ENCODE measurements around the gene CHD2.

Gene CHD2

DNA sequence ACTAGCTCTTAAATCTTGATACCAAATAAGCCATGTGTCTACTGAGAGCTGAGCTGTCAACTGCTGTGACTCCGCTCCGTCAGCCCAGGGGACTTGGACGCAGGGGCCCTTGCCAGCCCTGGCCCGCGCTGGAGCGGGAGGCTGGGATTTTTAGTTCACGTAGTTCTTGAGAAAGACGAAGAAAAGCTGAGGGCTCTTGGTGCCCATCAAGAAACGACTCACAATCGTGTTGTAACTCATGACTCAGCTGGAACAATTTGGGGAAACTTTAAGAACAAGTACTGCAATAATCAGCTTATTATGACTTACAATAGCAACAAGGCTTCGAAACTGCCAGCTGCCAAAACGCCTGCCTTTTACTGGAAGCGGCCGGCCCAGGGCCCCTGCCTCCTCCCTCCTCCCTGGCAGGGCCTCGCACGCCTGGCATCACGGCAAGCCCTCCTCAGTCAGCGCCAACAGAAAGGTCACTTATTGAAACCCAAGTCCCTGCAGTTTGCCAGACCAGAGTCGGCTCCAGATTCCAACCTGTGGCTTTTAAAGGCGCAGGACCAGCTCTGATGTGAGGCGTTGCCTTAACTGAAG lies 128.6 kb downstream of the CHD2 start:
- H3K79me1 ChIP-seq (replicated peaks; ENCODE audit: low read length, poor library complexity, severe bottlenecking): peaks cover 20% of the 10 kb centered on the region
- no peaks in the 10 kb centered on the region for H3K27me3 ChIP-seq (ENCODE audit: control insufficient read depth in 1 of 2, insufficient read depth in 1 of 2, low read length in 2 of 2)
- H4K91ac ChIP-seq (ENCODE audit: low read length): no peak overlapping the region
- peaks cover 22% of the 10 kb centered on the region for H3K4me1 ChIP-seq (ENCODE audit: control insufficient read depth, insufficient read depth, low read depth, low read length)
- no peak overlapping the region for H2AFZ ChIP-seq (ENCODE audit: low read depth, low read length)
- H2BK12ac ChIP-seq (ENCODE audit: low read length in 2 of 2): no peak overlapping the region
- H2BK120ac ChIP-seq (ENCODE audit: low read depth, low read length): no peak overlapping the region
- no peak overlapping the region for H3K27ac ChIP-seq (ENCODE audit: low read length, poor library complexity, severe bottlenecking)
- no peak overlapping the region for H2BK5ac ChIP-seq (ENCODE audit: low read depth, low read length, poor library complexity, severe bottlenecking)
- peak overlapping the region; percentile 87 for H3K9ac ChIP-seq (ENCODE audit: low read length)
- no peak overlapping the region for H3K4me2 ChIP-seq (ENCODE audit: low read length, poor library complexity, severe bottlenecking)
- no peak overlapping the region for H2AK5ac ChIP-seq (ENCODE audit: low read length, severe bottlenecking)
- 81% methylated on average over 21 of the region's 21 CpGs for WGBS
- H3K9me3 ChIP-seq (ENCODE audit: control insufficient read depth, low read length): no peaks in the 10 kb centered on the region
- peak overlapping the region in 1 of 2 experiments; percentile 6 for H3K4ac ChIP-seq (ENCODE audit: low read depth in 1 of 2, low read length in 2 of 2)
- no peak overlapping the region for H3K14ac ChIP-seq (ENCODE audit: low read length in 2 of 2)
- no peak overlapping the region for H3K23ac ChIP-seq (ENCODE audit: low read length in 2 of 2)
- peak; percentile 75 for DNase-seq
- peaks cover 45 to 47% of the 10 kb centered on the region in 2 experiments for H3K36me3 ChIP-seq (ENCODE audit: control insufficient read depth in 1 of 2, insufficient read depth in 2 of 2, low read depth in 1 of 2, low read length in 2 of 2)
- peak overlapping the region in 1 of 2 experiments; percentile 45 for H3K4me3 ChIP-seq (ENCODE audit: insufficient read depth in 1 of 2, low read depth in 1 of 2, low read length in 2 of 2)
- H3K18ac ChIP-seq (ENCODE audit: low read depth in 1 of 2, low read length in 2 of 2): no peak overlapping the region
- no peak overlapping the region for H2BK15ac ChIP-seq (ENCODE audit: low read depth, poor library complexity, severe bottlenecking)
- H4K8ac ChIP-seq (ENCODE audit: low read length): no peak overlapping the region

- WGBS: 86% methylated on average over 17 of the region's 17 CpGs
- H2AK5ac ChIP-seq (ENCODE audit: low read length, severe bottlenecking): no peak overlapping the region
These were observed 129.2 kb downstream of the CHD2 start for GRCh38 chr15:93029214-93029835.

DNA sequence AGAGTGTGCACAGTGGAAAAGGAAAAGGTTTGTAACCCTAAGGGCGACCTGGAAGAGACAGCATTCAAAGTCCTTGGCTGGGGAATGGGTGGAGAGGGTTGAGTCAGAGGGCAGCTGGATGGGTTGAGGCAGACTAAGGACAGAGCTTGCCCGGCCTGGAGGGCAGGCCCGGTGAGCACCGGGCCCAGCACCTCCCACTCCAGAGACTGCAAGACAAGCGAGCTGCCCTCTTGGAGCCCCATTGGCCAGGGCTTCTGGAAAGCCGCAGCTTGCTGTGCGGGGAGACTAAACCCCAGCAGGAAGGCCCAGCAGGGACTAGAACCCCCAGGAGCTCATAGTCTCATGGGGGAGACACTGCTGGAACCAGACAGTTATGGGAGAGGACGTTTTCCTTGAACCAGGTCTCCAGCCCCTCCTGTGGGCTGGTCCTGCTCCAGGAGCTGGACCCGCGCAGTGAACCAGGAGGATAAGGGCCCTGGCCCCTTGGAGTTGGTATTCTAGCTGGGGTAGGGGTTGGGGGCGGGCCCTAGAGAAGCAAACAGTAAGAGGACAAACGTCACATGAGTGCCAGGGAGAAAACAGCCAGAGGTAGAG lies 129.8 kb downstream of the CHD2 start:
- Histone ChIP-seq H2BK12ac (ENCODE audit: low read length in 2 of 2) (no peak overlapping the region), H3K27me3 (ENCODE audit: control insufficient read depth in 1 of 2, insufficient read depth in 1 of 2, low read length in 2 of 2) (no peaks in the 10 kb centered on the region), H3K9ac (ENCODE audit: low read length) (peak overlapping the region; percentile 69), H3K36me3 (ENCODE audit: control insufficient read depth in 1 of 2, insufficient read depth in 2 of 2, low read depth in 1 of 2, low read length in 2 of 2) (peaks cover 33 to 39% of the 10 kb centered on the region in 2 experiments), H3K18ac (ENCODE audit: low read depth in 1 of 2, low read length in 2 of 2) (peak overlapping the region in 1 of 2 experiments; percentile 74), H3K9me3 (ENCODE audit: control insufficient read depth, low read length) (no peaks in the 10 kb centered on the region), H3K4me3 (ENCODE audit: insufficient read depth in 1 of 2, low read depth in 1 of 2, low read length in 2 of 2) (no peak overlapping the region), H3K4me1 (ENCODE audit: control insufficient read depth, insufficient read depth, low read depth, low read length) (peaks cover 22% of the 10 kb centered on the region), H2BK5ac (ENCODE audit: low read depth, low read length, poor library complexity, severe bottlenecking) (no peak overlapping the region), H3K27ac (ENCODE audit: low read length, poor library complexity, severe bottlenecking) (peak overlapping the region; percentile 10), H4K8ac (ENCODE audit: low read length) (no peak overlapping the region), H2AK5ac (ENCODE audit: low read length, severe bottlenecking) (no peak overlapping the region), H2BK120ac (ENCODE audit: low read depth, low read length) (peak overlapping the region; percentile 29), H3K14ac (ENCODE audit: low read length in 2 of 2) (no peak overlapping the region), H3K79me1 (replicated peaks; ENCODE audit: low read length, poor library complexity, severe bottlenecking) (peaks cover 16% of the 10 kb centered on the region), H3K4me2 (ENCODE audit: low read length, poor library complexity, severe bottlenecking) (no peak overlapping the region), H4K91ac (ENCODE audit: low read length) (no peak overlapping the region), H3K4ac (ENCODE audit: low read depth in 1 of 2, low read length in 2 of 2) (no peak overlapping the region), H2AFZ (ENCODE audit: low read depth, low read length) (no peak overlapping the region), H2BK15ac (ENCODE audit: low read depth, poor library complexity, severe bottlenecking) (no peak overlapping the region), H3K23ac (ENCODE audit: low read length in 2 of 2) (no peak overlapping the region)
- peak; percentile 44 for DNase-seq
- 74% methylated on average over 12 of the region's 12 CpGs for WGBS

More at GRCh38 chr15:93029214-93029835, 129.2 kb downstream of the CHD2 start:
- Histone ChIP-seq H2BK12ac (ENCODE audit: low read length in 2 of 2) (no peak overlapping the region), H2BK15ac (ENCODE audit: low read depth, poor library complexity, severe bottlenecking) (no peak overlapping the region), H3K4me1 (ENCODE audit: control insufficient read depth, insufficient read depth, low read depth, low read length) (peaks cover 22% of the 10 kb centered on the region), H3K4me2 (ENCODE audit: low read length, poor library complexity, severe bottlenecking) (no peak overlapping the region), H4K8ac (ENCODE audit: low read length) (peak overlapping the region; percentile 58), H3K23ac (ENCODE audit: low read length in 2 of 2) (no peak overlapping the region), H3K14ac (ENCODE audit: low read length in 2 of 2) (no peak overlapping the region), H2AFZ (ENCODE audit: low read depth, low read length) (no peak overlapping the region), H3K27ac (ENCODE audit: low read length, poor library complexity, severe bottlenecking) (no peak overlapping the region), H3K4me3 (ENCODE audit: insufficient read depth in 1 of 2, low read depth in 1 of 2, low read length in 2 of 2) (peak overlapping the region in 1 of 2 experiments; percentile 22), H3K79me1 (replicated peaks; ENCODE audit: low read length, poor library complexity, severe bottlenecking) (peaks cover 19% of the 10 kb centered on the region), H3K9ac (ENCODE audit: low read length) (peak overlapping the region; percentile 69), H2BK5ac (ENCODE audit: low read depth, low read length, poor library complexity, severe bottlenecking) (no peak overlapping the region), H4K91ac (ENCODE audit: low read length) (no peak overlapping the region), H3K36me3 (ENCODE audit: control insufficient read depth in 1 of 2, insufficient read depth in 2 of 2, low read depth in 1 of 2, low read length in 2 of 2) (peaks cover 39 to 45% of the 10 kb centered on the region in 2 experiments), H3K27me3 (ENCODE audit: control insufficient read depth in 1 of 2, insufficient read depth in 1 of 2, low read length in 2 of 2) (no peaks in the 10 kb centered on the region), H3K9me3 (ENCODE audit: control insufficient read depth, low read length) (no peaks in the 10 kb centered on the region), H3K18ac (ENCODE audit: low read depth in 1 of 2, low read length in 2 of 2) (peak overlapping the region in 1 of 2 experiments; percentile 16), H2BK120ac (ENCODE audit: low read depth, low read length) (no peak overlapping the region), H3K4ac (ENCODE audit: low read depth in 1 of 2, low read length in 2 of 2) (no peak overlapping the region)
- DNase-seq: peak; percentile 18

GRCh38 chr15:93030430-93031102 lies 130.4 kb downstream of the CHD2 start:
- Histone ChIP-seq H2AFZ (ENCODE audit: low read depth, low read length) (no peak overlapping the region), H3K27ac (ENCODE audit: low read length, poor library complexity, severe bottlenecking) (no peak overlapping the region), H3K4ac (ENCODE audit: low read depth in 1 of 2, low read length in 2 of 2) (no peak overlapping the region), H3K36me3 (ENCODE audit: control insufficient read depth in 1 of 2, insufficient read depth in 2 of 2, low read depth in 1 of 2, low read length in 2 of 2) (peaks cover 27 to 33% of the 10 kb centered on the region in 2 experiments), H2BK12ac (ENCODE audit: low read length in 2 of 2) (peak overlapping the region in 1 of 2 experiments; percentile 55), H3K14ac (ENCODE audit: low read length in 2 of 2) (peak overlapping the region in 1 of 2 experiments; percentile 47), H2BK15ac (ENCODE audit: low read depth, poor library complexity, severe bottlenecking) (no peak overlapping the region), H2AK5ac (ENCODE audit: low read length, severe bottlenecking) (no peak overlapping the region), H3K4me3 (ENCODE audit: insufficient read depth in 1 of 2, low read depth in 1 of 2, low read length in 2 of 2) (no peak overlapping the region), H3K79me1 (replicated peaks; ENCODE audit: low read length, poor library complexity, severe bottlenecking) (peaks cover 10% of the 10 kb centered on the region), H3K4me2 (ENCODE audit: low read length, poor library complexity, severe bottlenecking) (no peak overlapping the region), H2BK120ac (ENCODE audit: low read depth, low read length) (no peak overlapping the region), H3K23ac (ENCODE audit: low read length in 2 of 2) (no peak overlapping the region), H2BK5ac (ENCODE audit: low read depth, low read length, poor library complexity, severe bottlenecking) (no peak overlapping the region), H4K8ac (ENCODE audit: low read length) (peak overlapping the region; percentile 50), H3K18ac (ENCODE audit: low read depth in 1 of 2, low read length in 2 of 2) (peak overlapping the region in 1 of 2 experiments; percentile 74), H4K91ac (ENCODE audit: low read length) (no peak overlapping the region), H3K4me1 (ENCODE audit: control insufficient read depth, insufficient read depth, low read depth, low read length) (peaks cover 22% of the 10 kb centered on the region), H3K27me3 (ENCODE audit: control insufficient read depth in 1 of 2, insufficient read depth in 1 of 2, low read length in 2 of 2) (no peaks in the 10 kb centered on the region), H3K9ac (ENCODE audit: low read length) (peak overlapping the region; percentile 69), H3K9me3 (ENCODE audit: control insufficient read depth, low read length) (no peaks in the 10 kb centered on the region)
- WGBS: 55% methylated on average over 17 of the region's 20 CpGs
- DNase-seq: peak; percentile 70

Measured in mesenchymal stem cell (in vitro differentiated cells and primary cell).